ENCODE data around the gene DLGAP4.

Gene DLGAP4

GRCh38 chr20:36310215-36310981 is 4.3 kb downstream of the DLGAP4 start:
- DNase-seq, result no peak

- DNase-seq, result no peak
Observed at GRCh38 chr20:36311141-36311853, 5.2 kb downstream of the DLGAP4 start.

GRCh38 chr20:36311854-36312723 is 6.0 kb downstream of the DLGAP4 start:
- no peak for DNase-seq

GRCh38 chr20:36312724-36313441 is 6.7 kb downstream of the DLGAP4 start:
- DNase-seq, result no peak

- no peak for DNase-seq
Observed at GRCh38 chr20:36313476-36313875, 7.3 kb downstream of the DLGAP4 start.

GRCh38 chr20:36313926-36314325 is 7.8 kb downstream of the DLGAP4 start:
- no peak for DNase-seq

GRCh38 chr20:36314734-36315544 is 8.8 kb downstream of the DLGAP4 start:
- peak in 1 of 2 experiments; percentile 30 for DNase-seq

GRCh38 chr20:36315545-36316351 is 9.6 kb downstream of the DLGAP4 start:
- DNase-seq, result no peak

GRCh38 chr20:36317675-36318074 is 11.5 kb downstream of the DLGAP4 start:
- no peak for DNase-seq

- DNase-seq, result no peak
Observed at GRCh38 chr20:36318166-36318565, 12.0 kb downstream of the DLGAP4 start.

- no peak for DNase-seq
Observed at GRCh38 chr20:36319356-36320260, 13.5 kb downstream of the DLGAP4 start.

- DNase-seq, result no peak
Observed at GRCh38 chr20:36320261-36320897, 14.2 kb downstream of the DLGAP4 start.

- no peak for DNase-seq
Observed at GRCh38 chr20:36320898-36321695, 15.0 kb downstream of the DLGAP4 start.

- DNase-seq, result no peak
Observed at GRCh38 chr20:36322131-36322530, 16.0 kb downstream of the DLGAP4 start.

GRCh38 chr20:36330091-36330490 is 24.0 kb downstream of the DLGAP4 start:
- DNase-seq, result no peak

- DNase-seq, result no peak
Observed at GRCh38 chr20:36331209-36331608, 25.1 kb downstream of the DLGAP4 start.

- no peak for DNase-seq
Observed at GRCh38 chr20:36333841-36334240, 27.7 kb downstream of the DLGAP4 start.
